Measurements from ENCODE around the gene CHRNA4. TPM values are rescaled to one million over a fixed set of nuclear protein-coding genes. Genes with fewer than 3 reads are reported as not detected.

CHRNA4 gene
- total and polyA plus RNA-seq, 9 donors = 0.06 to 2.9 (median 0.43) TPM; not detected in 2

GRCh38 chr20:63312690-63313348 lies 48.3 kb downstream of the CHRNA4 start:
- Histone ChIP-seq H3K36me3 (no peaks in the 10 kb centered on the region), H3K4me3 (no peak overlapping the region), H3K4me1 (ENCODE audit: insufficient read depth) (no peaks in the 10 kb centered on the region), H3K27me3 (no peaks in the 10 kb centered on the region), H3K9me3 (no peaks in the 10 kb centered on the region), H3K27ac (no peak overlapping the region)
- intact Hi-C loops (cut with DNase I) = no loop called here
- 35 to 38% (median 36%) methylated on average over 18 to 22 of the region's 22 CpGs for WGBS, 3 donors
- peak in 4 of 5 donors; percentile 43 to 80 (median 62) for DNase-seq
- TF ChIP-seq EP300 (IDR thresholded peaks at IDR 0.05) (no peak), POLR2A (IDR thresholded peaks at IDR 0.05) (no peak), CTCF (IDR thresholded peaks at IDR 0.05) (no peak)

DNA sequence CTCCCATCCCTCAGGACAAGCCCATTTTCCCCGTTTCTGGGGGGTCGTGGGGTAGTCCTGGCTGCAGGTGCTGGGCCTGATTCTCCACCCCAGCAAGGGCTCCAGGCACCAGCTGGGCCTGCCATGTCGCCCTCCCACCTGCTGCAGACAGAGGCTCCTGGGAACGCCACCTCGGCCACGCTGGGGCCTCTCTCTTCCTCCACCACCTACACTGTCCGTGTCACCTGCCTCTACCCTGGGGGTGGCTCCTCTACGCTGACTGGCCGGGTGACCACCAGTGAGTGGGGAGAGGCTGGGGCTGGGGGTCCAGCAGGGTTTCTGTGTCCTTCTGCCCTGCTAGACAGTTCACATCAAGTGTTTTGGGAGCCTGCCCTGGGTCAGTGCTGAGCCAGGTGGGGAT lies 48.9 kb downstream of the CHRNA4 start:
- H3K36me3 ChIP-seq = no peaks in the 10 kb centered on the region
- H3K4me1 ChIP-seq (ENCODE audit: insufficient read depth) = no peaks in the 10 kb centered on the region
- H3K27me3 ChIP-seq = no peaks in the 10 kb centered on the region
- no peak for TF ChIP-seq EP300 (IDR thresholded peaks at IDR 0.05)
- no peak for TF ChIP-seq POLR2A (IDR thresholded peaks at IDR 0.05)
- no peak for TF ChIP-seq CTCF (IDR thresholded peaks at IDR 0.05)
- H3K9me3 ChIP-seq = no peaks in the 10 kb centered on the region
- 46 to 54% (median 51%) methylated on average over 9 of the region's 9 CpGs for WGBS, 3 donors
- no peak overlapping the region for H3K4me3 ChIP-seq
- no peak for DNase-seq
- intact Hi-C loops (cut with DNase I) = no loop called here
- H3K27ac ChIP-seq = no peak overlapping the region

- Histone ChIP-seq H3K9me3 (no peaks in the 10 kb centered on the region), H3K36me3 (no peaks in the 10 kb centered on the region), H3K27me3 (no peaks in the 10 kb centered on the region), H3K27ac (no peak overlapping the region), H3K4me3 (no peak overlapping the region), H3K4me1 (ENCODE audit: insufficient read depth) (no peaks in the 10 kb centered on the region)
- 69 to 84% (median 76%) methylated on average over 15 to 18 of the region's 18 CpGs for WGBS, 3 donors
- TF ChIP-seq CTCF (IDR thresholded peaks at IDR 0.05) (no peak), POLR2A (IDR thresholded peaks at IDR 0.05) (no peak), EP300 (IDR thresholded peaks at IDR 0.05) (no peak)
- intact Hi-C loops (cut with DNase I) = loop anchor here in 1 of 4 donors (2.0 kb wide), 1 partner anchor 69 kb away; no protein-coding TSS in a partner anchor
- no peak for DNase-seq
These were observed 49.3 kb downstream of the CHRNA4 start for GRCh38 chr20:63311833-63312243.

- no peaks in the 10 kb centered on the region for H3K36me3 ChIP-seq
- no peaks in the 10 kb centered on the region for H3K9me3 ChIP-seq
- no peak overlapping the region for H3K4me3 ChIP-seq
- no peak for TF ChIP-seq EP300 (IDR thresholded peaks at IDR 0.05)
- no peak for TF ChIP-seq POLR2A (IDR thresholded peaks at IDR 0.05)
- TF ChIP-seq CTCF (IDR thresholded peaks at IDR 0.05) = no peak
- no peaks in the 10 kb centered on the region for H3K27me3 ChIP-seq
- no peak for DNase-seq
- intact Hi-C loops (cut with DNase I) = loop anchor here in 1 of 4 donors (2.0 kb wide), 1 partner anchor 69 kb away; no protein-coding TSS in a partner anchor
- H3K27ac ChIP-seq = no peak overlapping the region
- no peaks in the 10 kb centered on the region for H3K4me1 ChIP-seq (ENCODE audit: insufficient read depth)
- WGBS, 3 donors = 88 to 92% (median 92%) methylated on average over 27 to 29 of the region's 29 CpGs
These were observed 49.8 kb downstream of the CHRNA4 start for GRCh38 chr20:63311186-63311832.
